Nephron (organoid): ENCODE data around the gene TAS1R1.

ENCODE experiments used
- H3K27ac Mint-ChIP-seq, 3 experiments: 2 replicates each; pipeline ENCODE4 v1.8.0; 2020; ENCODE audit warnings: mixed read lengths in 3 of 3, mild to moderate bottlenecking in 2 of 3, moderate library complexity in 1 of 3
- H3K27me3 Mint-ChIP-seq: 2 replicates; pipeline ENCODE4 v1.8.0; 2021; ENCODE audit warnings: low read depth, mild to moderate bottlenecking, moderate library complexity, mixed read lengths
- H3K36me3 Mint-ChIP-seq: 2 replicates; pipeline ENCODE4 v1.8.0; 2020; ENCODE audit warnings: low read depth, mixed read lengths
- H3K4me1 Mint-ChIP-seq: 2 replicates; pipeline ENCODE4 v1.8.0; 2020; ENCODE audit warnings: mixed read lengths
- H3K4me3 Mint-ChIP-seq, 3 experiments: 2 replicates each; pipeline ENCODE4 v1.8.0; 2020; ENCODE audit warnings: mild to moderate bottlenecking in 3 of 3, mixed read lengths in 3 of 3, moderate library complexity in 2 of 3
- H3K9me3 Mint-ChIP-seq: 2 replicates; pipeline ENCODE4 v1.8.0; 2020; ENCODE audit warnings: mixed read lengths
- CTCF ChIP-seq, 3 experiments: fragments of 200-600 bp; sonication (generic); IDR thresholded peaks; one replicate each; pipeline ENCODE4 v1.5.0; 2021; ENCODE audit warnings: antibody characterized with exemption in 3 of 3; ENCODE audit not compliant: unreplicated experiment in 3 of 3

The TAS1R1 gene

DNA sequence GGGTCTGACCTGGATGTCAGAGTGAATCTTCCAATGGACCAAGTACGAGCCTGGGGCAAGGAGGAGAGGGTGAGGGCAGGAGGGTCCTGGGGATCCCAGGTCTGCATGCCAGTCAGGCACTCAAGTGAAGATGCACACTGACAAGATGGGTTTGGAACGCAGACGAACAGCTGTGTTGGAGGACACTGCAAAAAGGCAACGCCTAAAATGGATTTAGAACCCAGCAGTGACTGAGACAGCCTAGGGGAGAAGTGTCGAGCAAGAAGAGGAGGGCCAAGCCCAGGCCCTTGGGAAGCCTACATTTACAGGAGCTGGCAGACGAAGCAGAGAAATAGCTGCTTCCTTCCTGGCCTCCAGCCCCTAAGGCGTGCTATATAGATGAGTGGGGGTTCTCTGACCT, 26.6 kb upstream of the TAS1R1 start:
- Mint-ChIP-seq H3K9me3 (no peaks in the 10 kb centered on the region), H3K27ac (no peak overlapping the region), H3K36me3 (peaks cover 72% of the 10 kb centered on the region), H3K27me3 (no peaks in the 10 kb centered on the region), H3K4me1 (no peaks in the 10 kb centered on the region), H3K4me3 (no peak overlapping the region)
- no peak for TF ChIP-seq CTCF (IDR thresholded peaks at IDR 0.05; ENCODE audit: unreplicated experiment in 3 of 3)

GRCh38 chr1:6530504-6531160, 24.5 kb upstream of the TAS1R1 start:
- H3K36me3 Mint-ChIP-seq = peaks cover 69% of the 10 kb centered on the region
- no peaks in the 10 kb centered on the region for H3K27me3 Mint-ChIP-seq
- no peaks in the 10 kb centered on the region for H3K4me1 Mint-ChIP-seq
- no peak overlapping the region for H3K4me3 Mint-ChIP-seq
- no peaks in the 10 kb centered on the region for H3K9me3 Mint-ChIP-seq
- no peak for TF ChIP-seq CTCF (IDR thresholded peaks at IDR 0.05; ENCODE audit: unreplicated experiment in 3 of 3)
- H3K27ac Mint-ChIP-seq = no peak overlapping the region

GRCh38 chr1:6531996-6532395, 23.1 kb upstream of the TAS1R1 start:
- no peaks in the 10 kb centered on the region for H3K27me3 Mint-ChIP-seq
- no peak for TF ChIP-seq CTCF (IDR thresholded peaks at IDR 0.05; ENCODE audit: unreplicated experiment in 3 of 3)
- peaks cover 60% of the 10 kb centered on the region for H3K36me3 Mint-ChIP-seq
- H3K9me3 Mint-ChIP-seq = no peaks in the 10 kb centered on the region
- no peaks in the 10 kb centered on the region for H3K4me1 Mint-ChIP-seq
- H3K27ac Mint-ChIP-seq = no peak overlapping the region
- H3K4me3 Mint-ChIP-seq = no peak overlapping the region

DNA sequence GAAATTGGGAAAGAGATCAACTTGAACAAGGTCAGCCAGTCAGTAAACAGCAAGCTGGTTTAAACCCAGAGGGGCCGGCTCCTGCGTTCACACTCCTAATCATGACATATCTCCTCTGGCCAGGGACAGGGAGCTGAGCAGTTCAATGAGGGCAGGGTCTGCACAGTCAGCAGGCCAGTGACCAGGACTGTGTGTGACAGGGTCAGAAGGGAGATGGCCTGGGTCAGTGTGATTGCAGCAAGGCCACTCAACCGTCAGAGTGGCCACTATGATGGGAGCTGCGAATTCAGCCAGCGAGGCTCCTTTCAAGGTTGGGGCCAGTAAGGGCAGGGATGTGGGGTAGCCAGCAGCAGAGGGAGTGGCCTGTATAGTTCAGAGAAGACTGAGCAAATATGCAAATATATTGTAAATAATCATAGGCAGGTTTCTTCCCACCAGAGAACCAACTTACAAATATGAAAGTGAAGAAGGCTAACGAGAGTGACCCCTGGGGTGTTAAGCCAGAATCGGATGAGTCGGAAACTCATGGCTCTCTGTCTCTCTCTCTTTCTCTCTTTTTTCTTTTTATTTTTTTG, 20.8 kb upstream of the TAS1R1 start:
- no peak overlapping the region for H3K4me3 Mint-ChIP-seq
- no peaks in the 10 kb centered on the region for H3K9me3 Mint-ChIP-seq
- H3K27ac Mint-ChIP-seq = no peak overlapping the region
- no peaks in the 10 kb centered on the region for H3K4me1 Mint-ChIP-seq
- no peaks in the 10 kb centered on the region for H3K27me3 Mint-ChIP-seq
- peaks cover 55% of the 10 kb centered on the region for H3K36me3 Mint-ChIP-seq
- no peak for TF ChIP-seq CTCF (IDR thresholded peaks at IDR 0.05; ENCODE audit: unreplicated experiment in 3 of 3)

GRCh38 chr1:6535214-6535613, 19.9 kb upstream of the TAS1R1 start:
- no peak for TF ChIP-seq CTCF (IDR thresholded peaks at IDR 0.05; ENCODE audit: unreplicated experiment in 3 of 3)
- Mint-ChIP-seq H3K27me3 (no peaks in the 10 kb centered on the region), H3K9me3 (no peaks in the 10 kb centered on the region), H3K4me1 (no peaks in the 10 kb centered on the region), H3K4me3 (no peak overlapping the region), H3K27ac (no peak overlapping the region), H3K36me3 (peaks cover 59% of the 10 kb centered on the region)

DNA sequence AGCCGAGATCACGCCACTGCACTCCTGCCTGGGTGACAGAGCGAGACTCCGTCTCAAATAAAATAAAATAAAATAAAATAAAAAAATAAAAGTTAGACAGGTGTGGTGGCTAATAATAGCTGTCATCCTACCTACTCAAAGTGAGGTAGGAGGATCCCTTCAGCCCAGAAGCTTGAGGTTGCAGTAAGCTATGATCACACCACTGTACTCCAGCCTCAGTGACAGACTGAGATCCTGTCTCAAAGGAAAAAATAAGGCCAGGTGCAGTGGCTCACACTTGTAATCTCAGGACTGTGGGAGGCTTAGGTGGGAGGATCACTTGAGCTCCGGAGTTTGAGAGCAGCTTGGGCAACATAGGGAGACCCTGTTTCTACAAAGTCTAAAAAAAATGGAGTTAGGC, 18.8 kb upstream of the TAS1R1 start:
- Mint-ChIP-seq H3K27ac (no peak overlapping the region), H3K36me3 (peaks cover 51% of the 10 kb centered on the region), H3K4me1 (no peaks in the 10 kb centered on the region), H3K9me3 (no peaks in the 10 kb centered on the region), H3K4me3 (no peak overlapping the region), H3K27me3 (no peaks in the 10 kb centered on the region)
- TF ChIP-seq CTCF (IDR thresholded peaks at IDR 0.05; ENCODE audit: unreplicated experiment in 3 of 3) = no peak
